Inferior parietal cortex (tissue), 1 donor: ENCODE measurements around the gene USP17L18.
"Not testable (repeated sequence)": the region's sequence is repeated elsewhere in the genome, so short reads cannot be mapped to it uniquely, and the experiment has no call there.

Experiments
- DNase-seq: peaks from one replicate; pipeline ENCODE4 v3.0.0-alpha.2; 2016; ENCODE audit errors: extremely low spot score

Gene USP17L18, protein sequence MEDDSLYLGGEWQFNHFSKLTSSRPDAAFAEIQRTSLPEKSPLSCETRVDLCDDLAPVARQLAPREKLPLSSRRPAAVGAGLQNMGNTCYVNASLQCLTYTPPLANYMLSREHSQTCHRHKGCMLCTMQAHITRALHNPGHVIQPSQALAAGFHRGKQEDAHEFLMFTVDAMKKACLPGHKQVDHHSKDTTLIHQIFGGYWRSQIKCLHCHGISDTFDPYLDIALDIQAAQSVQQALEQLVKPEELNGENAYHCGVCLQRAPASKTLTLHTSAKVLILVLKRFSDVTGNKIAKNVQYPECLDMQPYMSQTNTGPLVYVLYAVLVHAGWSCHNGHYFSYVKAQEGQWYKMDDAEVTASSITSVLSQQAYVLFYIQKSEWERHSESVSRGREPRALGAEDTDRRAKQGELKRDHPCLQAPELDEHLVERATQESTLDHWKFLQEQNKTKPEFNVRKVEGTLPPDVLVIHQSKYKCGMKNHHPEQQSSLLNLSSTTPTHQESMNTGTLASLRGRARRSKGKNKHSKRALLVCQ

DNA sequence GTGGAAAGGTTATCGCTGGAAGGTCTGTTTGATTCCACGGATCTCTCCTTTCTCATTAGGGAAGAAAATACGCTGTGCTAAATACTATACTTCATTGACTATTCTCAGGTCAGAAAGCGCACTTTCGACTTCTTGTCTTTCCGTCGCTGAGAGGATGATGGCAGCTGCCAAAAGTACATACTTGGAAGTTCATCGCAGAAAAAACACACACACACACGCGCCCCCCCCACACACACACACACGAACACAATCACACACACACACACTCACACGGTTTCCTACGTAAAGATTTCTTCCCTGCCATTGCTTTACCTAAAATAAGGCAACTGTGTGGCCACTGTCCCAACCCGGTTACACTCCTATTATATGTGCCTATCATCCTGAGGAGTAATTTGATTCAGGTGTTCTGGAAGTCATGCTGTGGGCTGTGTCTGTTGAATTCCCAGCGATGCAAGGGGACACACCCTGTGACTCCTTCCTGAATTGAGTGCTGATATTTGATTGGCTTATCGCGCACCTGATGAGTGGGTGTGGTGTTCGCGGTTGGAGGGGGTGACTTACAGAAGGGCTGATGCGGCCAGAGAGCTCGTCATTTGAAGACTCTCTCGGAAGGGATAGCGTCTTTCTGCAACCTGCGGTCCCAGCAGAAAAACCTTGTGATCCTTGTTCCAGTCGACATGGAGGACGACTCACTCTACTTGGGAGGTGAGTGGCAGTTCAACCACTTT is at the start of gene USP17L18:
USP17L18 (plus strand) TSS at position 678 of the 728 bp plus-strand sequence; CDS start at position 678, 0 bp downstream.
- not testable (repeated sequence) for DNase-seq

DNA sequence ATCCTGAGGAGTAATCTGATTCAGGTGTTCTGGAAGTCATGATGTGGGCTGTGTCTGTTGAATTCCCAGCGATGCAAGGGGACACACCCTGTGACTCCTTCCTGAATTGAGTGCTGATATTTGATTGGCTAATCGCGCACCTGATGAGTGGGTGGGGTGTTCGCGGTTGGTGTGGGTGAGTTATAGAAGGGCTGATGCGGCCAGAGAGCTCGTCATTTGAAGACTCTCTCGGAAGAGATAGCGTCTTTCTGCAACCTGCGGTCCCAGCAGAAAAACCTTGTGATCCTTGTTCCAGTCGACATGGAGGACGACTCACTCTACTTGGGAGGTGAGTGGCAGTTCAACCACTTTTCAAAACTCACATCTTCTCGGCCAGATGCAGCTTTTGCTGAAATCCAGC is 38.1 kb upstream of the USP17L18 start, which contains the start of gene USP17L10:
USP17L10 (plus strand) TSS at position 301 of the 400 bp plus-strand sequence; CDS start at position 301, 0 bp downstream.
- not testable (repeated sequence) for DNase-seq

DNA sequence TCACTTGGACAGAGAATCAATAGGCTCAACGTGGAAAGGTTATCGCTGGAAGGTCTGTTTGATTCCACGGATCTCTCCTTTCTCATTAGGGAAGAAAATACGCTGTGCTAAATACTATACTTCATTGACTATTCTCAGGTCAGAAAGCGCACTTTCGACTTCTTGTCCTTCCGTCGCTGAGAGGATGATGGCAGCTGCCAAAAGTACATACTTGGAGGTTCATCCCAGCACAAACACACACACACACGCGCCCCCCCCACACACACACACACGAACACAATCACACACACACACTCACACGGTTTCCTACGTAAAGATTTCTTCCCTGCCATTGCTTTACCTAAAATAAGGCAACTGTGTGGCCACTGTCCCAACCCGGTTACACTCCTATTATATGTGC is 33.7 kb upstream of the USP17L18 start:
- not testable (repeated sequence) for DNase-seq

DNA sequence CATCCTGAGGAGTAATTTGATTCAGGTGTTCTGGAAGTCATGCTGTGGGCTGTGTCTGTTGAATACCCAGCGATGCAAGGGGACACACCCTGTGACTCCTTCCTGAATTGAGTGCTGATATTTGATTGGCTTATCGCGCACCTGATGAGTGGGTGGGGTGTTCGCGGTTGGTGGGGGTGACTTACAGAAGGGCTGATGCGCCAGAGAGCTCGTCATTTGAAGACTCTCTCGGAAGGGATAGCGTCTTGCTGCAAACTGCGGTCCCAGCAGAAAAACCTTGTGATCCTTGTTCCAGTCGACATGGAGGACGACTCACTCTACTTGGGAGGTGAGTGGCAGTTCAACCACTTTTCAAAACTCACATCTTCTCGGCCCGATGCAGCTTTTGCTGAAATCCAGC is 33.3 kb upstream of the USP17L18 start, which contains the start of gene USP17L11:
USP17L11 (plus strand) TSS at position 301 of the 400 bp plus-strand sequence; CDS start at position 301, 0 bp downstream.
- DNase-seq = not testable (repeated sequence)

DNA sequence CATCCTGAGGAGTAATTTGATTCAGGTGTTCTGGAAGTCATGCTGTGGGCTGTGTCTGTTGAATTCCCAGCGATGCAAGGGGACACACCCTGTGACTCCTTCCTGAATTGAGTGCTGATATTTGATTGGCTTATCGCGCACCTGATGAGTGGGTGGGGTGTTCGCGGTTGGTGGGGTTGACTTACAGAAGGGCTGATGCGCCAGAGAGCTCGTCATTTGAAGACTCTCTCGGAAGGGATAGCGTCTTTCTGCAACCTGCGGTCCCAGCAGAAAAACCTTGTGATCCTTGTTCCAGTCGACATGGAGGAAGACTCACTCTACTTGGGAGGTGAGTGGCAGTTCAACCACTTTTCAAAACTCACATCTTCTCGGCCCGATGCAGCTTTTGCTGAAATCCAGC is 28.6 kb upstream of the USP17L18 start, which contains the start of gene USP17L12:
USP17L12 (plus strand) TSS at position 301 of the 400 bp plus-strand sequence; CDS start at position 301, 0 bp downstream.
- not testable (repeated sequence) for DNase-seq

DNA sequence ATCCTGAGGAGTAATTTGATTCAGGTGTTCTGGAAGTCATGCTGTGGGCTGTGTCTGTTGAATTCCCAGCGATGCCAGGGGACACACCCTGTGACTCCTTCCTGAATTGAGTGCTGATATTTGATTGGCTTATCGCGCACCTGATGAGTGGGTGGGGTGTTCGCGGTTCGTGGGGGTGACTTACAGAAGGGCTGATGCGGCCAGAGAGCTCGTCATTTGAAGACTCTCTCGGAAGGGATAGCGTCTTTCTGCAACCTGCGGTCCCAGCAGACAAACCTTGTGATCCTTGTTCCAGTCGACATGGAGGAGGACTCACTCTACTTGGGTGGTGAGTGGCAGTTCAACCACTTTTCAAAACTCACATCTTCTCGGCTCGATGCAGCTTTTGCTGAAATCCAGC is 23.8 kb upstream of the USP17L18 start, which contains the start of gene USP17L13:
USP17L13 (plus strand) TSS at position 301 of the 400 bp plus-strand sequence; CDS start at position 301, 0 bp downstream.
- DNase-seq = not testable (repeated sequence)

DNA sequence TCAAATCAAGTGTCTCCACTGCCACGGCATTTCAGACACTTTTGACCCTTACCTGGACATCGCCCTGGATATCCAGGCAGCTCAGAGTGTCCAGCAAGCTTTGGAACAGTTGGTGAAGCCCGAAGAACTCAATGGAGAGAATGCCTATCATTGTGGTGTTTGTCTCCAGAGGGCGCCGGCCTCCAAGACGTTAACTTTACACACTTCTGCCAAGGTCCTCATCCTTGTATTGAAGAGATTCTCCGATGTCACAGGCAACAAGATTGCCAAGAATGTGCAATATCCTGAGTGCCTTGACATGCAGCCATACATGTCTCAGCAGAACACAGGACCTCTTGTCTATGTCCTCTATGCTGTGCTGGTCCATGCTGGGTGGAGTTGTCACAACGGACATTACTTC is 18.2 kb upstream of the USP17L18 start:
- DNase-seq = not testable (repeated sequence)

DNA sequence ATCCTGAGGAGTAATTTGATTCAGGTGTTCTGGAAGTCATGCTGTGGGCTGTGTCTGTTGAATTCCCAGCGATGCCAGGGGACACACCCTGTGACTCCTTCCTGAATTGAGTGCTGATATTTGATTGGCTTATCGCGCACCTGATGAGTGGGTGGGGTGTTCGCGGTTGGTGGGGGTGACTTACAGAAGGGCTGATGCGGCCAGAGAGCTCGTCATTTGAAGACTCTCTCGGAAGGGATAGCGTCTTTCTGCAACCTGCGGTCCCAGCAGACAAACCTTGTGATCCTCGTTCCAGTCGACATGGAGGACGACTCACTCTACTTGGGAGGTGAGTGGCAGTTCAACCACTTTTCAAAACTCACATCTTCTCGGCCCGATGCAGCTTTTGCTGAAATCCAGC is 14.3 kb upstream of the USP17L18 start, which contains the start of gene USP17L15:
USP17L15 (plus strand) TSS at position 301 of the 400 bp plus-strand sequence; CDS start at position 301, 0 bp downstream.
- not testable (repeated sequence) for DNase-seq

DNA sequence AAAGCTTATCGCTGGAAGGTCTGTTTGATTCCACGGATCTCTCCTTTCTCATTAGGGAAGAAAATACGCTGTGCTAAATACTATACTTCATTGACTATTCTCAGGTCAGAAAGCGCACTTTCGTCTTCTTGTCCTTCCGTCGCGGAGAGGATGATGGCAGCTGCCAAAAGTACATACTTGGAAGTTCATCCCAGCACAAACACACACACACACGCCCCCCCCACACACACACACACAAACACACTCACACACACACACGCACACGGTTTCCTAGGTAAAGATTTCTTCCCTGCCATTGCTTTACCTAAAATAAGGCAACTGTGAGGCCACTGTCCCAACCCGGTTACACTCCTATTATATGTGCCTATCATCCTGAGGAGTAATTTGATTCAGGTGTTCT is 10.0 kb upstream of the USP17L18 start:
- DNase-seq = not testable (repeated sequence)

DNA sequence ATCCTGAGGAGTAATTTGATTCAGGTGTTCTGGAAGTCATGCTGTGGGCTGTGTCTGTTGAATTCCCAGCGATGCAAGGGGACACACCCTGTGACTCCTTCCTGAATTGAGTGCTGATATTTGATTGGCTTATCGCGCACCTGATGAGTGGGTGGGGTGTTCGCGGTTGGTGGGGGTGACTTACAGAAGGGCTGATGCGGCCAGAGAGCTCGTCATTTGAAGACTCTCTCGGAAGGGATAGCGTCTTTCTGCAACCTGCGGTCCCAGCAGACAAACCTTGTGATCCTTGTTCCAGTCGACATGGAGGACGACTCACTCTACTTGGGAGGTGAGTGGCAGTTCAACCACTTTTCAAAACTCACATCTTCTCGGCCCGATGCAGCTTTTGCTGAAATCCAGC is 4.9 kb upstream of the USP17L18 start, which contains the start of gene USP17L17:
USP17L17 (plus strand) TSS at position 301 of the 400 bp plus-strand sequence; CDS start at position 301, 0 bp downstream.
- DNase-seq = not testable (repeated sequence)

DNA sequence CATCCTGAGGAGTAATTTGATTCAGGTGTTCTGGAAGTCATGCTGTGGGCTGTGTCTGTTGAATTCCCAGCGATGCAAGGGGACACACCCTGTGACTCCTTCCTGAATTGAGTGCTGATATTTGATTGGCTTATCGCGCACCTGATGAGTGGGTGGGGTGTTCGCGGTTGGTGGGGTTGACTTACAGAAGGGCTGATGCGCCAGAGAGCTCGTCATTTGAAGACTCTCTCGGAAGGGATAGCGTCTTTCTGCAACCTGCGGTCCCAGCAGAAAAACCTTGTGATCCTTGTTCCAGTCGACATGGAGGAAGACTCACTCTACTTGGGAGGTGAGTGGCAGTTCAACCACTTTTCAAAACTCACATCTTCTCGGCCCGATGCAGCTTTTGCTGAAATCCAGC is 4.6 kb downstream of the USP17L18 start, which contains the start of gene USP17L19:
USP17L19 (plus strand) TSS at position 301 of the 400 bp plus-strand sequence; CDS start at position 301, 0 bp downstream.
- DNase-seq = not testable (repeated sequence)

DNA sequence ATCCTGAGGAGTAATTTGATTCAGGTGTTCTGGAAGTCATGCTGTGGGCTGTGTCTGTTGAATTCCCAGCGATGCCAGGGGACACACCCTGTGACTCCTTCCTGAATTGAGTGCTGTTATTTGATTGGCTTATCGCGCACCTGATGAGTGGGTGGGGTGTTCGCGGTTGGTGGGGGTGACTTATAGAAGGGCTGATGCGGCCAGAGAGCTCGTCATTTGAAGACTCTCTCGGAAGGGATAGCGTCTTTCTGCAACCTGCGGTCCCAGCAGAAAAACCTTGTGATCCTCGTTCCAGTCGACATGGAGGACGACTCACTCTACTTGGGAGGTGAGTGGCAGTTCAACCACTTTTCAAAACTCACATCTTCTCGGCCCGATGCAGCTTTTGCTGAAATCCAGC is 9.4 kb downstream of the USP17L18 start, which contains the start of gene USP17L20:
USP17L20 (plus strand) TSS at position 301 of the 400 bp plus-strand sequence; CDS start at position 301, 0 bp downstream.
- DNase-seq = not testable (repeated sequence)

DNA sequence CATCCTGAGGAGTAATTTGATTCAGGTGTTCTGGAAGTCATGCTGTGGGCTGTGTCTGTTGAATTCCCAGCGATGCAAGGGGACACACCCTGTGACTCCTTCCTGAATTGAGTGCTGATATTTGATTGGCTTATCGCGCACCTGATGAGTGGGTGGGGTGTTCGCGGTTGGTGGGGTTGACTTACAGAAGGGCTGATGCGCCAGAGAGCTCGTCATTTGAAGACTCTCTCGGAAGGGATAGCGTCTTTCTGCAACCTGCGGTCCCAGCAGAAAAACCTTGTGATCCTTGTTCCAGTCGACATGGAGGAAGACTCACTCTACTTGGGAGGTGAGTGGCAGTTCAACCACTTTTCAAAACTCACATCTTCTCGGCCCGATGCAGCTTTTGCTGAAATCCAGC is 14.1 kb downstream of the USP17L18 start, which contains the start of gene USP17L21:
USP17L21 (plus strand) TSS at position 301 of the 400 bp plus-strand sequence; CDS start at position 301, 0 bp downstream.
- not testable (repeated sequence) for DNase-seq

DNA sequence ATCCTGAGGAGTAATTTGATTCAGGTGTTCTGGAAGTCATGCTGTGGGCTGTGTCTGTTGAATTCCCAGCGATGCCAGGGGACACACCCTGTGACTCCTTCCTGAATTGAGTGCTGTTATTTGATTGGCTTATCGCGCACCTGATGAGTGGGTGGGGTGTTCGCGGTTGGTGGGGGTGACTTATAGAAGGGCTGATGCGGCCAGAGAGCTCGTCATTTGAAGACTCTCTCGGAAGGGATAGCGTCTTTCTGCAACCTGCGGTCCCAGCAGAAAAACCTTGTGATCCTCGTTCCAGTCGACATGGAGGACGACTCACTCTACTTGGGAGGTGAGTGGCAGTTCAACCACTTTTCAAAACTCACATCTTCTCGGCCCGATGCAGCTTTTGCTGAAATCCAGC is 18.9 kb downstream of the USP17L18 start, which contains the start of gene USP17L22:
USP17L22 (plus strand) TSS at position 301 of the 400 bp plus-strand sequence; CDS start at position 301, 0 bp downstream.
- DNase-seq = not testable (repeated sequence)

DNA sequence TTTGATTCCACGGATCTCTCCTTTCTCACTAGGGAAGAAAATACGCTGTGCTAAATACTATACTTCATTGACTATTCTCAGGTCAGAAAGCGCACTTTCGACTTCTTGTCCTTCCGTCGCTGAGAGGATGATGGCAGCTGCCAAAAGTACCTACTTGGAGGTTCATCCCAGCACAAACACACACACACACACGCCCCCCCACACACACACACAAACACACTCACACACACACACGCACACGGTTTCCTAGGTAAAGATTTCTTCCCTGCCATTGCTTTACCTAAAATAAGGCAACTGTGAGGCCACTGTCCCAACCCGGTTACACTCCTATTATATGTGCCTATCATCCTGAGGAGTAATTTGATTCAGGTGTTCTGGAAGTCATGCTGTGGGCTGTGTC is 23.3 kb downstream of the USP17L18 start:
- DNase-seq = not testable (repeated sequence)
